Renal cortex interstitium (tissue), 15 donors: ENCODE measurements around the gene ROBO1. TPM values are rescaled to one million over a fixed set of nuclear protein-coding genes. Genes with fewer than 3 reads are reported as not detected.
"Not testable (repeated sequence)": the region's sequence is repeated elsewhere in the genome, so short reads cannot be mapped to it uniquely, and the experiment has no call there.

Source experiments
- DNase-seq, 11 donors: peaks; one replicate each; pipeline ENCODE4 v3.0.0-alpha.2; 2013; ENCODE audit warnings: low read depth in 9 of 11, low spot score in 4 of 11; ENCODE audit errors: extremely low read depth in 1 of 11
- long read RNA-seq, 16 experiments: transcript quantifications; one replicate each; lab custom pipeline, GENCODE V29; 2026
- polyA plus RNA-seq, 3 donors: library from polyadenylated mRNA; unstranded; fragments of 120-200 nt; gene quantifications; one replicate each; pipeline ENCODE4 v1.2.1, GENCODE V29; 2013; ENCODE audit not compliant: insufficient read length in 3 of 3

Gene ROBO1
- polyA plus RNA-seq: 100 to 1,000 TPM; 106 to 124 (median 118) TPM
- long read RNA-seq, donor 1: 0 reads
- long read RNA-seq, donor 2: 0 reads
- long read RNA-seq, donor 3: 0 reads
- long read RNA-seq, donor 4: 0 reads
- long read RNA-seq, donor 5: 0 reads
- long read RNA-seq, donor 6: 0 reads
- long read RNA-seq, donor 7: 0 reads
- long read RNA-seq, donor 8: 0 reads
- long read RNA-seq, donor 9: 0 reads
- long read RNA-seq, donor 10: 0 reads
- long read RNA-seq, donor 11: 0 reads
- long read RNA-seq, donor 12: 0 reads
- long read RNA-seq, donor 13, partial matches to known transcripts: 18 of 18 reads
- long read RNA-seq, donor 13, other reads (novel, unspliced or antisense): 0 of 18 reads
- long read RNA-seq, donor 14: 0 reads
- long read RNA-seq, donor 15: 0 reads
- long read RNA-seq, donor 16, partial matches to known transcripts: 21 of 21 reads
- long read RNA-seq, donor 16, other reads (novel, unspliced or antisense): 0 of 21 reads

DNA sequence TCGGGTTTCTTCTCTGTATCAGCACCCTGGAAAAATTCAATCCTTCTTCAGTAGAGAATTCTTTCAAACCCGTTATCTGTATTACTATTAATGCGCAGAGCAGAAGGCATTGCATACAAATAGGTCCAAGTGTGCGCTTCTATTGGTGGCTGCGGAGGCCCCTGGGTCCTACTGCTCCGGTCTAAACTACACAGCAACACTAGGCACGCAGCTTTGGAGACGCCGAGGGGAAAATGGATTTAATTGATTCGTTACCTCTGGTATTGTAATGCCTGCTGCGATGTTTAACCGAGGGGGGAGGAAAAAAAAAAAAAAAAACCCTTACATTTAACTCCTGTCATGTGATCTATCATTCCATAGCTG lies at the start of gene ROBO1:
ROBO1 (minus strand) TSS at position 94 of the 363 bp plus-strand sequence.
- peak in 2 of 11 donors; percentile 5 to 6 for DNase-seq

DNA sequence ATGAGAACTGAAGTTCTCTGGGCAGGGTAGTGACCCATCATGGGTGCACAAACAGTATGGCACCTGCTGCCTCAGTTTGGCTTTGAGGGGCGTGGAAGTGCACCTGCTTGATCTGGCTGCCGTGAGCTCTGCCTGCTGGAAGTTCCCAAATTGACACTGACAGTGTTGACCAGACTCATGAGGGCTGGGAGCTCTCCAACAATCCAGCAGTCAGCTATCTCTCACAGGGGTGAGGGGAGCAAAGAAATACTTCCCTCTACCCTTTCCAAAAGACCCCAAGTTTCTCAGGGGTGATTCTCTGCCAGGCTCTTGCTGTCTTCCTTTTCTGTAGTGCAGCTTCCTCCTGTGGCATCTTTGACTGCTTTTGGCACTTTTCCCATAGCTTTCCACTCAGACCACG lies 49.4 kb upstream of the ROBO1 start:
- no peak for DNase-seq

DNA sequence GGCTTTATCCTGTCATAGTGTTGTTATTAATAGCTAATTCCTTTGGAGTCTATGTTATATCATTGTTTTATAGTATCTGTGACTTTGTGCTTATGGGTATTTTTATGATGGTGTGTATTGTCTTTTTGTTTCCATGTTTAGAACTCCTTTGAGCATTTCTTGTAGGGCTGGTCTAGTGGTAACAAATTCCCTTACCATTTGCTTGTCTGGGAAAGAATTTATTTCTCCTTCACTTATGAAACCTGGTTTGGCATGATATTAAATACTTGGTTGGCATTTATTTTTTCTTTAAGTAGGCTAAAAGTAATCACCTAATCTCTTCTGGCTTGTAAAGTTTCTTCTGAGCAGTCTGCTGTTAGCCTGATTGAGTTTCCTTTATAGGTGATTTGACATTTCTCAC lies 47.7 kb upstream of the ROBO1 start:
- no peak for DNase-seq

DNA sequence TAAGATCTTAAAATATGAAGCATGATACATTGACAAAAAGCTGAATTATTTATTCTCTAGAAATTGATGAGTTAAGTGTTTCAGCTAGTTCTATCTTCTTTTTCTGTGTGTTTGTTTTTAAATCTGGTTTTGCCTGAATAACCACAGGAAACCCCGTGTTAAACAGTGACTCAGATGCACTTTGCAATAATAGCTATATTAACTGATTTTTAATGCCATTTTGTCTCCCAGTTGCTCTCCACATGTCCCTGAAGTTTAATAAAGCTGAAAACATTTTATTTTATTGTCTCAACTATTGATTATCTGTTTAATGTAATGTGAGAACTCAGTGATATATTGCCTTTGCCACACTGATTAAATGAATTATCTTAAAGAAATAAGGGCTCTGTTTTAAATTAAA lies 42.8 kb upstream of the ROBO1 start:
- no peak for DNase-seq

DNA sequence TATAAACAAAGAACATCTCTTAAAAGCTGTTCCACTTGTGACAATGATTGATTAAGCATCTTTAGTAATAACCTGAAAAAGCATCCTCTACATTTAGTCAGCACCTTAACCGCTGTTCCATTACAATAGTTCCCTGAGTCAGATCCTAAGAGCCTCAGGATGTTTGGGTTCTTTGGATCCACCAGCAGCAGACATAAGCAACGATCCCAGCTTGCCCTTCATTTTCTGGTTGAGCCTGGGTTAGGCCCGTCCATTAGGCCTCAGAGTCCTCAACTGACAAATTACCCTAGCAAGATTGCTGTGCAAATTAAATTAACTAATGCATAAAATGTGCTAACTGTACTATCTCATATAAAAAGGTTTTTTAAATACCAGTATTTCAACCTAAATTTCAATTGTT lies 42.3 kb upstream of the ROBO1 start:
- no peak for DNase-seq

DNA sequence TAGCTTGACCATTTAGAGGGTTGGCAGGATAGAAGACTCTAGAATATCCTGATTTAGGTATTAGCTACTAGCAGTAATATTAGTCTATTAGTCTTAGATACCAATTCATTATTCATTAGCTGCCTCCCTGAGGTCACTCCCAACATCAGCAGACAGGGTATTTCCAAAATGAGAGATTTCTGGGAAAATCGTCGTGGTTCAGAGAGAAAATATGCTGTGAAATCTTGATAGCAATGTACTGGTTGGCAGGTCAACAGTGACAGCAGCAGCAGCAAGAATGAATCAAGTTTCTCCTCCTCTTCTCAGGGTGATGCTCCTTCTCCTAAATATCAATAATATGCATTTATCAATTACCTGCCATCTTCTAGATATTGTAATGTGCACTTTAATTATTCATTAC lies 41.3 kb upstream of the ROBO1 start:
- DNase-seq: no peak

DNA sequence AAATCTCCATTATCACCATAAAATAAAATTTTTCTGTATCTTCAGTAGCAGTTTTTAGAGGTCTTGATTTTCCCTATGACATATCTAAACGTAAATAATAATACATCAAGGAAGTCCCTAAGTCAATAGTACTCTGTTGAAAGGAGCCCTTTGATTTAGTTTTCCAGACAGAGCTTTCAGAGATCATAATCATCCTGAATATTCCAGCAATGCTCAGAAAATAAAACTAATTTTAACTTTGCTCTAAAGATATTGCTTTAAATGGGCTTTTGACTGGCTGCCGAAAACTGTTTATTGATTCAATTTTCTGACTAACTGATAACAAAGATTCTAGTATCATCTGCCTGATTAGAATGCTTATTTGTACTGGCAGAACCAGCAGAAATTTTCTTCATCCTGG lies 40.7 kb upstream of the ROBO1 start:
- no peak for DNase-seq

DNA sequence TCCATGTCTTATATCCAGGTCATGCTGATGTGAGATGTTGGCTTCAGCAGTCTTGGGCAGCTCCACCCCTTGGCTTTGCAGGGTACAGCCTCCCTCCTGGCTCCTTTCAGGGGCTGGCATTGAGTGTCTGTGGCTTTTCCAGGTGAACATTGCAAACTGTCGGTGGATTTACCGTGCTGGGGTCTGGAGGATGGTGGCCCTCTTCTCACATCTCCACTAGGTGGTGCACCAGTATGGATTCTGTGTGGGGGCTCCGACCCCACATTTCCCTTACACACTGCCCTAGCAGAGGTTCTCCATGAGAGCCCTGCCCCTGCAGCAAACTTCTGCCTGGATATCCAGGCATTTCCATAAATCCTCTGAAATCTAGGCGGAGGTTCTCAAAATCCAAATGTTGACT lies 22.4 kb upstream of the ROBO1 start:
- DNase-seq: not testable (repeated sequence)

DNA sequence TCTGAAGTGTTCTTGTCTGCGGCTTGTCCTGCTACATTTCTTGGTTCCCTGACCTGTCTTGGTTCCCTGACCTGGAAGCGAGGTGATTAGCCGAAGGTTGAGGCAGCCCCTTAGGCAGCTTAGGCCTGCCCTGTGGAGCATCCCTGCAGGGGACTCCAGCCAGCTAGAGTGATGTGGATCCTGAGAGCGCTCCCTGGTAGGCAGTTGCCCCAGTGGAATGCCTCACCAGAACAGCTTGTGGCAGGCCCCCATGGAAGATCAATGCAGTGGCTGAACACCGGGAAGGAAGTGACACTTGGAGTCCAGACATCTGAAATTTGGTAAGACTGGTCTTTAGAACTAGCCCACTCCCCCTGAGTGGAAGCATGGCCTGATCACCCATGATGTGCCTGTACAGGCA lies 5.5 kb upstream of the ROBO1 start:
- no peak for DNase-seq

DNA sequence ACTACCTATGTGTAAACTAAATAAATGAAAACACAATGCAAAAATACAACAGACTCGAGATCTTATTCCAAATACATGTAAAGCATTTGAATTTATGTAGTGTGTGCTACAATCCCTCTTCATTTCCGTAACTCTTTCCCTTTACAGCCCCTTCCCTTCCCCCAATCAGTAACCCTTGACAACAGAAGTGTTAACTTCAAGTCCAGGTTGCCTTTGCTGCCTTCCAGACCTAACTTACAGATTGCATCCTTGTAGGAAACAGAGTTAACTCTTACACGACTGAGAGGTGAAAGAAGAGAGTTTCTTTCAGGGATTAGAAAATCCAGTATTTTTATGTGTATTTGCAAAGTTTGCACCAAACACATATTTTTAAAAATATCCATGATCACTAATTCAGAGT lies 1.4 kb upstream of the ROBO1 start:
- DNase-seq: no peak

DNA sequence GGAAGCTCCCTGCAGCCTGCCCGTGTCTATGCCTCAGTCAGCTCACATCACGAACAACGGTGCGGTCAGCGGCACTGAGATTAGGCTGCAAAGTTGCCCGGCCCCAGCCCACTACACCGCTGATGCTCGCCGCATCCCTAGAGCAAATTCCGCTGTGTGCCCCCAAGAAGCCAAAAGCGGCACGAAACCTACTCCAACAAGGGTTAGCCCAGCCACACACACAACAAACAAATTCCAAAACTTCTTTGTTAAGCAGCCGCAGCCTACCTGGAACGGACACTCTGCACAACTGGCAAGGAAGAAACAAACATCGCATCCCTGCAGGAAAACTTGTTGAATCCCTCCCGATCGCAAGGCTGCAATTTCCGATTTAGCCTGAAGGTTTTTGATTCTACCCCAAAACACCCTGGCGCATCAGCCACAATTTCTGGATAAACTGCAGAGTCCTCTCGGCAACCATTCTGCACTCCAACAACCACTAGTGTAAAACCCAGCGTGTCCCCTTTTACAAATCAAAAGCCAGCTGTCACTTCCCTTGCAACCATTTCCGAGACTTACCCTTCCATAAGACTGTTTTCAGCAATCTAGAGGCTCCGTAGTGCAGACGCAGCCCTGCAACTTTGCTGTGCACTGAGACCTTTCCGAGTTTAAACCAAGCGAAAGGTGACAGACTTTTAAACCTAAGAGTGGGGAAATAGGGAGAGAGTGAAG lies 449 bp downstream of the ROBO1 start:
- DNase-seq: peak in 3 of 11 donors; percentile 10 to 31 (median 14)

DNA sequence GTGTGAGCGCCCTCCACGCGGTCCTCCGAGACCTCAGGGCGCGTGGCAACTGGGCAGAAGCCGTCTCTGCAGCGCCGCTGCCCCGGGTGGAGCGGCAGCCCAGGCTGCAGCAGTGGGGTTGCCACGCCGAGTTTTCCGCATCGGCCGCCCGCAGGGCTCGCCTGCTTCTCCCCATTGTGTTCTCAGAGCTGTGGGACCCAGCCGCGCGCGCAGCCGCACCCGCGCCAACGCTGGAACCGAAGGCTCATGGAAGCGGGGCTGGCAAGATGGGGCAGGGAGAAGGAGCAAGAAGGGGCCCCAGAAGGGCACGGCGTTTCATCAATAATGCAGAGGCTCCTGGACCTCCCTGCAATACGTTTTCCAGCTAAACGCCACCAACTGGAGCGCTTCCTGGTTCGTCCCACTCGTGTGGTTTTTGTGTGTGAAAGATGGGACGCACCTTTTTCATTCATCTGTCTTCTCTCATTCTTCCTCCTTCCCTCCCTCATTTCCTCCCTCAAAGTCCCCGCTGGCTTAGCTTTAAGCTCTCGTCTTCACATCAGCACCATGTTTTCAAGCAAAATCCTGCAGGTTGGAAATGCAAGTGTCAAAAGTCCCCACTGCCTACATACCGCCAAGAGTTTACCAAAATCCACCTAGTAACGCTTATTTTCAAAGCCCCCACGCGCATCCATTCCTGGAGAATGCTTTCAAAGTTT lies 1.2 kb downstream of the ROBO1 start:
- peak in 2 of 11 donors; percentile 5 to 10 for DNase-seq

DNA sequence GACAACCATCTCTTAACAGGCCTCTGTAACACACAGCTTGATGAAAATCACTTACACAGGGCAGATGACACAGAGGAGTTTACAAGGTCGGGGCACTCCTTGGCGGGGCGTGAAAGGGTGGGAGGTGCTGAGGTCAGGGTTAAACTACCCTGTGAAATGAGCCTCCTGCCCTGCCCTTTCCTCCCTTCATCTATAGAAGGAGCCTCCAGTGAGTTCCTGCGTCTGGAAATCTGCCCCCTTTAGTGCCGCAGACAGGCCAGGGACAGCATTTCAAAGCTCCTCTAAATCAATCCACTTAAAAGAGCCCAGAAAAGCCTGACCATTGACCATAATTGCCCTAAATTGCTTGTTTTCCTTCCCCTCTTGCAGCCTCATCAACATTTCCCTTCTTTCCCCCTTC lies 1.9 kb downstream of the ROBO1 start:
- DNase-seq: no peak

DNA sequence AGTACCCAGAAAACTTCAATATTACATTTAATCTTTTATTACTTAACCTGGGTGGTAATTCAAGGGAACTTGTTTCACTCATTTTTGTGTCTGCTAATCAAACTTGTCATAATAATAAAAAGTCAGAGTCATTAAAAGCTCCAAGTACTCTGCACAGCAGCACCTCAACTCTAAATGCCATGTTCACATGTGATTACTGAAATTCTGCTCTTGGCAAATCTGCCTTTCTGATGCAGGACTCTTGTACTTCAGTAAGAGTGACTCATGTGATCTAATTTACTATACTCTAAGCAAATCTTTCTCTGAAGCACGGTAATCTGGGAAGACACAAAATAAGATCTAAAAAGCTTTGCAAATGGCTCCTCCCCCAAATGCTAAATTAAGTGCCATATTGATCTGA lies 6.4 kb downstream of the ROBO1 start:
- no peak for DNase-seq

DNA sequence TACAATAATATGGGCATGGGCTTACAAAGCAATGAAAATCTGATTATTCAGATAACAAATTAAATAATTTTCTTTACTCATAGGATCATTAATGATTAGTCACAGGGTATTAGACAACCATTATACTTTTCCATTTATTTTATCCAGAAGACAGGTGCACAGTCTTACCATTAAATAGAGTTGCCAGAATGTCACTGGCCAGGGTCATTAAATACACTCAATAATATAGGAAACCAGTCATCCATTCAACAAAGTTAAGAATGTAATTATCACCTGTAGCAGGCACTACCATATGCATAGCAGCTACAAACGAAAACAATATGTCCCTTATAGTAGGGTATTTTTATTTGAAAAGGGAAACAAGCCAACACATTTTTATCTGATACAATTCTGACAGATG lies 16.1 kb downstream of the ROBO1 start:
- no peak for DNase-seq

DNA sequence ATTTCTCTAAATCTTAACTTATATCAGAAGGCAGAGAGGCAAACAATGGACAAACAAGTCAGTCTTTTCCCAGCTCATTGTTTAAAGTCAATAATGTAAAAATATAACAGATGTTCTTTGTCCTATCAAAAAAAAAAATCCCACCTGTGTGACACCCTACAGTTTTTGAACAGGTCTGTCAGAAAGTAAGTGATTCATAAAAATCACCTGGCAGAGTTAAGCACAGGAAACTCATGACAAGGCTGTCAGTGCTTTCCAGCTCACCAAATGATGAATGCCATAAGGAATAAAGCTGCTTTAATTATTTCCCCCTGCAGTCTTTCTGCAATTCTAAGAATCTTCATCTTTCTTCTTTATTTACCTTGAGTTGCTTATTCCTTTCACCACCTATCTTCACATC lies 30.3 kb downstream of the ROBO1 start:
- DNase-seq: no peak

DNA sequence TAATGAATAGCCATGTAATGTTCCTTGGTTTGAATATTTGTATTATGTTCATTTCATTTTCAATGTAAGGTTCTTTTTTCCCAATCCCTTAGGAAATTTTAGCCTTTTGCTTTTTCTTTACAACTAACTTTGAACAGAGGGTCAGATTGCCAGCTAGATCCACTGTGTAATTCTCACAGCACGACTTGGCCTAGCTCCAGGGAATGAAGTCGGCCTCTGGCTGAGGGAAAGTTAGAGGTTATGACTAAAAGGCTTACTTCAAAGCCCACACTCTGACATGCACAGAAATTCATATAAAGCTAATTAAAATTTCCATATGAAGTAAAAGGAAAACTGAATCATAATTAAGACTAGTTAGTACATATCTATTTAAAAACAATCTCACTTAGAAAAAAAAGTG lies 38.7 kb downstream of the ROBO1 start:
- DNase-seq: peak in 9 of 11 donors; percentile 4 to 33 (median 10)

DNA sequence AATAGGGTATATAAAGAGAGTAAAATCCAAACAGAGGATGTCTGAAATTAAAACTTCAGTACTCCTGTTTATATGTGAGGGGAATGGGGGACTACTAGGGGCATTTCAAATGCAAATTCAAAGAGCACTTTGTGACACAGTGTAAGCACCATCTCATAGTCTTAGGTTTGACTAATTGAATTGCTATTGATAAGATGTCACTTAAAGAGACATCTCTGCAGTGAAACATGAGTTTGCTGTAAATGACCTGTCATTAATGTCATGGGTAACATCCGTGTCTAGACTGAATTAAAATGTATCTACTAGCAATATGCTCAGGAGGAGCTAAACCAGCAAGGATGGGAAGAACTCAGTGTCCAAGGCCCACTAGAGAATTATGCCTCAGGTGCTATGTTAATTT lies 41.0 kb downstream of the ROBO1 start:
- no peak for DNase-seq

DNA sequence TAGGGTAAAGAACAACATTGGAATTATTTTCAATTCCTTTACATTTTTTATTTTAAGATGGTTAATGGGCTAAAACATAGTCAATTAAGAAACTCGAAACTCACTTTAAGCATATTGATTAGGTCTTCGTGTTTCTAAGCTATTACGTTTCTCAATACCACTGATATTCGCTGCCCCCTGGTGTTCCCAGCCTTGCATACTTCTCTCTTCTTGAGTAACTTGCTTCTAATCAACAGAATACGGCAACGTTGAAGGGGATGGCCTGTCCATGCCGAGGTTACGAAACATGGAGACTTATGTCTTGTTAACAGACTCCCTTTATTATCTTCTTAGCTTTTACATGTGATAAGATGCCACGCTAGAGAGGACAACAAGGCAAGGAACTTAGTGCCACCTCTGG lies 43.6 kb downstream of the ROBO1 start:
- no peak for DNase-seq

DNA sequence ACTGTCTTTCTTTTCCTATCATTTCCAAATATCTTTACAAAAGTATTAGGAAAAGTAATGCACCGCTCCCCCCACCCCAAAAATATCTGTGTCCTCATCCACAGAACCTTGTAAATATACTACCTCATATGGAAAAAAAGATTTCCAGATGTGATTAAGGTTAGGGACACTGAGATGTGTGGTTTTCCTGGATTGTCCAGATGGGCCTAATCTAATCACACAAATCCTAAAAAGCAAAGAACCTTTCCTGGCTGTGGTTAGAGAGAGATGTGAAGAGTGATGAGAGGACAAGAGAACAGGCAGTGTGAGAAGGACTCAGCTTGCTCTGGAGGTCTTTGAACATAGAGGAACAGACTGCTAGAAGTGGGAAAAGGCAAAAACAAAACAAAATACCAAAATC lies 77.7 kb downstream of the ROBO1 start:
- DNase-seq: no peak
